WERI-Rb-1 (cell line): Measurements from ENCODE around the gene EVPLL.
A peak's percentile ranks its signal among the peaks of the same experiment; 100 is the strongest.
"Not testable (repeated sequence)": the region's sequence is repeated elsewhere in the genome, so short reads cannot be mapped to it uniquely, and the experiment has no call there.

ENCODE experiments used
- DNase-seq: peaks from one replicate; pipeline ENCODE4 v3.0.0-alpha.2; 2020
- H3K27ac ChIP-seq: fragments of 250-450 bp; sonication (Bioruptor Pico); 2 replicates; pipeline ENCODE4 v1.5.1; 2020; ENCODE audit warnings: mild to moderate bottlenecking, moderate library complexity
- H3K27me3 ChIP-seq: fragments of 250-450 bp; sonication (Bioruptor Pico); 2 replicates; pipeline ENCODE4 v1.5.1; 2021; ENCODE audit warnings: mild to moderate bottlenecking, low read depth, moderate library complexity; ENCODE audit not compliant: insufficient read depth, severe bottlenecking
- H3K36me3 ChIP-seq: fragments of 250-450 bp; sonication (Bioruptor Pico); 2 replicates; pipeline ENCODE4 v1.5.1; 2020; ENCODE audit warnings: mild to moderate bottlenecking, moderate library complexity
- H3K4me3 ChIP-seq: 2 replicates; pipeline ENCODE4 v1.5.1; 2011; ENCODE audit warnings: low read depth, mild to moderate bottlenecking, control low read depth, low read length
- H3K9me3 ChIP-seq: fragments of 250-450 bp; sonication (Bioruptor Pico); 2 replicates; pipeline ENCODE4 v1.5.1; 2021; ENCODE audit warnings: mild to moderate bottlenecking, moderate library complexity; ENCODE audit not compliant: severe bottlenecking
- TF ChIP-seq, protein P1 (sequence below): IDR thresholded peaks from 2 replicates; pipeline ENCODE4 v1.5.1; 2011; ENCODE audit warnings: low read depth, mild to moderate bottlenecking, control low read depth, inconsistent platforms, low read length

The EVPLL gene

DNA sequence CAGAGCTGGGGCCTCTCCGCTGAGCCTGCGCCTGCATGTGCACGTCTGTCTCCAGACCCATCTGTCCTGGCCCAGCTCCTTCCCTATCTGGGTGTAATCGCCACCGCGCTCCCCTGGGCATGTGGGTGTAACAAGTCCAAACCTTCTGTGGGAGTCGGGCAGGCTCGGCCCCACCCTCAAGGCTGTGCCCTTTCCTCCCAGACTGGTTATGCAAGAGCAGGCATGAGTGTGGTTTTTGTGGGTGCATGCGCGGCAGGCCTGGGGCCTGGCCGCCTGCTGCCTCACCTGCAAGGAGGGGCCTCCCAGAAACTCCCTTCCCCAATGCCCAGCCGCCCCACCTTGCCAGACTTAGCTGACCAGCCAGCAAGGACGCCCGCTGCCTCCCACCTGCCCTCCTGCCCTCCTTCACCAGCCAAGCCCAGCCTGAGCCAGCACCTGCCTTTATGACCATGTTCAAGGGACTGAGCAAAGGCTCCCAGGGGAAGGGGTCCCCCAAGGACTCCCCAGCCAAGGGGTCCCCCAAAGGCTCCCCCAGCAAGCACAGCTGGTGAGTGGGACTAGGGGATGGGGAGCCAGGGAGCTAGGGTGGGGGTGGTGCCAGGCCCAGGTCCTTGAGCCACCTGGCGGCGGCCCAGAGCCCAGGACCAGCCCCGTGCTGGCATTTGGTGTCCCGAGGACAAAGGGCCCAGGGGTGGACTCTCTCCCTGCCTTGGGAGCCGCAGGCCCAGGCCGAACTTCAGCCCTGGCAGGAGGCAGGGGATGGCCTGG, at the start of gene EVPLL:
EVPLL (plus strand) TSS at position 342 of the 768 bp plus-strand sequence. CDS start 3,160 bp downstream, outside the sequence.
- Histone ChIP-seq H3K36me3 (no peaks in the 10 kb centered on the region), H3K4me3 (no peak within 1 kb of the TSS), H3K27ac (peak within 1 kb of the TSS; percentile 80), H3K27me3 (no peaks in the 10 kb centered on the region), H3K9me3 (peaks cover 2% of the 10 kb centered on the region)
- DNase-seq, result peak; percentile 92
- TF ChIP-seq, protein P1, sequence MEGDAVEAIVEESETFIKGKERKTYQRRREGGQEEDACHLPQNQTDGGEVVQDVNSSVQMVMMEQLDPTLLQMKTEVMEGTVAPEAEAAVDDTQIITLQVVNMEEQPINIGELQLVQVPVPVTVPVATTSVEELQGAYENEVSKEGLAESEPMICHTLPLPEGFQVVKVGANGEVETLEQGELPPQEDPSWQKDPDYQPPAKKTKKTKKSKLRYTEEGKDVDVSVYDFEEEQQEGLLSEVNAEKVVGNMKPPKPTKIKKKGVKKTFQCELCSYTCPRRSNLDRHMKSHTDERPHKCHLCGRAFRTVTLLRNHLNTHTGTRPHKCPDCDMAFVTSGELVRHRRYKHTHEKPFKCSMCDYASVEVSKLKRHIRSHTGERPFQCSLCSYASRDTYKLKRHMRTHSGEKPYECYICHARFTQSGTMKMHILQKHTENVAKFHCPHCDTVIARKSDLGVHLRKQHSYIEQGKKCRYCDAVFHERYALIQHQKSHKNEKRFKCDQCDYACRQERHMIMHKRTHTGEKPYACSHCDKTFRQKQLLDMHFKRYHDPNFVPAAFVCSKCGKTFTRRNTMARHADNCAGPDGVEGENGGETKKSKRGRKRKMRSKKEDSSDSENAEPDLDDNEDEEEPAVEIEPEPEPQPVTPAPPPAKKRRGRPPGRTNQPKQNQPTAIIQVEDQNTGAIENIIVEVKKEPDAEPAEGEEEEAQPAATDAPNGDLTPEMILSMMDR, result no peak

DNA sequence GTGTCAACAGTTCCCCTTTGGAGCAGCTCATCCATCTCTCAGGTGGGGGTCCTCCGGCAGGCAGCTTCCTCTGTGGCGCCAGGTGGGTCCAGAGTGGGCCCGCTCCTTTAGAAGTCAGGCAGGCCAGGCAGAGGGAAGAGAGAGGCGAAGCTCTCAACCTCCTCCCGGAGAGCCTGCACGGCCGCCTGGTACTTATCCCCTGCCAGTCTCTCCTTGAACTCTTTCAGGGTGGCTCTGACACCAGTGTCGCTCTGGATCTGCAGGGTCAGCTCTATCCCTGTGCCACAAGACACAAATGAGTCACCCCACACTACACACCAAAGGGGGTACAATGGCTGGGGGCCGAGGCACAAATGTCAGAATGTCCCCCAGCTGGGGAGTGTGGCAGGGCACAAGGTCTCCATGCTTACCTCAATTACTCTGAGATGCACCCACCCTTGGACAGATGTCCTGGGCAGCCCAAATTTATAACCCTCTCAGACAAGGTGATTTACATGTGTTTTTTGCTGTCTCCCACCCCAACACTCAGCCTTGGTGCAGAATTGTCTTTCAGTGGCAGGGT, 48.9 kb upstream of the EVPLL start:
- Histone ChIP-seq H3K27ac (no peak overlapping the region), H3K4me3 (no peak overlapping the region), H3K9me3 (no peaks in the 10 kb centered on the region), H3K27me3 (no peaks in the 10 kb centered on the region), H3K36me3 (peaks cover 84% of the 10 kb centered on the region)
- no peak for DNase-seq
- TF ChIP-seq, protein P1, result no peak

DNA sequence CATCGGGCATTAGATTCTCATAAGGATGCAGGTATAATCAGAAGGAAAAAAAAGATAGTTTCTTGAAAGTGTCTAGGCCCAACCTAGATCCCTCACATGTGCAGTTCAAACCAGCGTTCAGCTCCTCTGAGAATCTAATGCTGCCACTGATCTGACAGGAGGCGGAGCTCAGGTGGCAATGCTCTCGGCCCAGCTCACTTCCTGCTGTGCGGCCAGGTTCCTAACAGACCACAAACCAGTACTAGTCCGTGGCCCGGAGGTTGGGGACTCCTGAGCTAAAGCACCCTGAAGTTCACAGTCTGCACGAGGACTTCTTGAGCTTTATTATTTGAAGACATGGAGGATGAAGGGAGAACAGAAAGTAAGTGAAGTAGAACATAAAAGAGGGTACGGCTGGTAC, 45.7 kb upstream of the EVPLL start:
- TF ChIP-seq, protein P1, result no peak
- no peak for DNase-seq
- H3K27me3 ChIP-seq, result no peaks in the 10 kb centered on the region
- H3K27ac ChIP-seq, result no peak overlapping the region
- H3K9me3 ChIP-seq, result no peaks in the 10 kb centered on the region
- no peak overlapping the region for H3K4me3 ChIP-seq
- peaks cover 81% of the 10 kb centered on the region for H3K36me3 ChIP-seq

DNA sequence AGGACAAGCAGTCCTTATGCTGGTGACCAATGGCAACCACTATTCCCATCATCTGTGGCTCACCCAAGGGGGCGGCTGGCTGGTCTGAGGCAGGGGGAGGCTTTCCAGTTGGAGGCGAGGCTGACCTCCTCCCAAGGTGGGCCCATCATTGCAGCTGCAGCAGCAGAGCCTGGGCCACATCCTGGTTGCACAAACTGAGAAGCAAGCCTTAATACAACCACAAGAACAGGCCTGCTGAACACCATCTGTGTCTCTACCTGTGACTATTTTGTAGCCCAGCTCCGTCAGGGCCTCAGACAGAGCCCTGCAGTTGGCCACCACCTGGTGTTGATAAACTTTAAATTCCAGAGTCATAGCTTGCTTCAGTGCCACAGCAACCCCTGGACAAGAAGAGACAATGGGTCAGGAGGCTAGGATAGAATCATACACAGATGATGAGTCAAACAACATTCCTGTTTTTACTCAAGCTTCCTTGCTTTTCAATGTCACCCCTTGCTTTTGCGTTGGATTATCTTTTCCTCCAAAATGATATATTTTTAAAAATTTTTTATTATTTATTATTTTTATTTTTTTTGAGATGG, 44.6 kb upstream of the EVPLL start:
- TF ChIP-seq, protein P1, result no peak
- Histone ChIP-seq H3K36me3 (peaks cover 79% of the 10 kb centered on the region), H3K27me3 (no peaks in the 10 kb centered on the region), H3K4me3 (no peak overlapping the region), H3K27ac (no peak overlapping the region), H3K9me3 (no peaks in the 10 kb centered on the region)
- DNase-seq, result no peak

DNA sequence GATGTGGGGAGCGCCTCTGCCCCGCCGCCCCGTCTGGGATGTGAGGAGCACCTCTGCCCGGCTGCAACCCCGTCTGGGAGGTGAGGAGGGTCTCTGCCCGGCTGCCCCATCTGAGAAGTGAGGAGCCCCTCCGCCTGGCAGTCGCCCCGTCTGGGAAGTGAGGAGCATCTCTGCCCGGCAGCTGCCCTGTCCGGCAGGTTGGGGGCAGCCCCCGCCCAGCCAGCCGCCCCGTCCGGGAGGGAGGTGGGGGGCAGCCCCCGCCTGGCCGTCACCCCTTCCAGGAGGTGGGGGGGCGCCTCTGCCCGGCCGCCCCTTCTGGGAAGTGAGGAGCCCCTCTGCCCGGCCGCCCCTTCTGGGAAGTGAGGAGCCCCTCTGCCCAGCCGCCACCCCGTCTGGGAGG, 39.4 kb upstream of the EVPLL start:
- DNase-seq, H3K27ac ChIP-seq, H3K4me3 ChIP-seq, H3K9me3 ChIP-seq, H3K27me3 ChIP-seq: not testable (repeated sequence)
- peaks cover 77% of the 10 kb centered on the region for H3K36me3 ChIP-seq

DNA sequence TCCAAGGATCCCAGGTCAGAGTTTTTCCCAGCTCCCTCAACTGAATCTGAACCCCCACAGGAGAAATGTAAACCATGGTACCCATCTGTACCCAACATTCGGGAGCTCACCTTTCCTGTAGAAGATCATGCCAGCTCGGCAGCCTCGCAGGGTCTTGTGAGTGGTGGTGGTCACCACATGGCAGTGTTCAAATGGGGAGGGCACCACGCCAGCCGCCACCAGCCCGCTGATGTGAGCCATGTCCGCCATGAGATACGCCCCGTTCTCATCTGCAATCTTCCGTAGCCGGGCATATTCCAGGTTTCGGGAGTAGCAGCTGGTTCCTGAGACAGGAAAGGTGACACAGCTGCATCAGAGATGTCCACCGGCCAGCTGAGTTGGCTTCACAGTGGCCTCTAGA, 37.6 kb upstream of the EVPLL start:
- no peak overlapping the region for H3K4me3 ChIP-seq
- TF ChIP-seq, protein P1, result no peak
- no peak for DNase-seq
- no peaks in the 10 kb centered on the region for H3K9me3 ChIP-seq
- no peaks in the 10 kb centered on the region for H3K27me3 ChIP-seq
- no peak overlapping the region for H3K27ac ChIP-seq
- peaks cover 76% of the 10 kb centered on the region for H3K36me3 ChIP-seq
